Glutamatergic neuron (in vitro differentiated cells): Measurements from ENCODE around the gene KIAA0232. TPM values are rescaled to one million over a fixed set of nuclear protein-coding genes. Genes with fewer than 3 reads are reported as not detected.
"Not testable (repeated sequence)": the region's sequence is repeated elsewhere in the genome, so short reads cannot be mapped to it uniquely, and the experiment has no call there.

Experiments used
- DNase-seq: peaks from one replicate; pipeline ENCODE4 v3.0.0; 2022
- H3K27ac Mint-ChIP-seq: one replicate; pipeline ENCODE4 v1.8.0; 2020; ENCODE audit warnings: mild to moderate bottlenecking, mixed read lengths, inconsistent platforms; ENCODE audit not compliant: unreplicated experiment
- H3K27me3 Mint-ChIP-seq: one replicate; pipeline ENCODE4 v1.8.0; 2020; ENCODE audit warnings: mild to moderate bottlenecking, moderate library complexity, mixed read lengths, inconsistent platforms; ENCODE audit not compliant: unreplicated experiment
- H3K36me3 Mint-ChIP-seq: one replicate; pipeline ENCODE4 v1.8.0; 2020; ENCODE audit warnings: mild to moderate bottlenecking, mixed read lengths, inconsistent platforms; ENCODE audit not compliant: unreplicated experiment
- H3K4me1 Mint-ChIP-seq: one replicate; pipeline ENCODE4 v1.8.0; 2020; ENCODE audit warnings: mild to moderate bottlenecking, low read depth, mixed read lengths, inconsistent platforms; ENCODE audit not compliant: unreplicated experiment
- H3K4me3 Mint-ChIP-seq: one replicate; pipeline ENCODE4 v1.8.0; 2020; ENCODE audit warnings: mild to moderate bottlenecking, mixed read lengths, inconsistent platforms; ENCODE audit not compliant: unreplicated experiment
- H3K9me3 Mint-ChIP-seq: one replicate; pipeline ENCODE4 v1.8.0; 2020; ENCODE audit warnings: mild to moderate bottlenecking, moderate library complexity, mixed read lengths, inconsistent platforms; ENCODE audit not compliant: unreplicated experiment
- CTCF ChIP-seq: fragments of 200-600 bp; sonication (generic); IDR thresholded peaks from one replicate; pipeline ENCODE4 v1.5.0; 2021; ENCODE audit not compliant: partially characterized antibody, unreplicated experiment
- total RNA-seq: library from RNA; stranded (reverse); fragmentation: NEBNext Ultra II Directional; extraction: Animal tissue kit (Norgen Biotek cat#: 25700); gene quantifications from one replicate; pipeline ENCODE4 v1.2.1, GENCODE V29; 2021; ENCODE audit not compliant: unreplicated experiment

KIAA0232 gene
- total RNA-seq, 1 donor from 2014 or later: 64.4 TPM

GRCh38 chr4:6794189-6794588 is 11.7 kb downstream of the KIAA0232 start:
- Mint-ChIP-seq H3K36me3 (peaks cover 8% of the 10 kb centered on the region), H3K27me3 (no peaks in the 10 kb centered on the region), H3K4me3 (no peak overlapping the region), H3K4me1 (peaks cover 8% of the 10 kb centered on the region), H3K9me3 (no peaks in the 10 kb centered on the region), H3K27ac (peak overlapping the region; percentile 13)
- TF ChIP-seq CTCF: no peak
- DNase-seq: no peak

- TF ChIP-seq CTCF: no peak
- no peak for DNase-seq
- peaks cover 8% of the 10 kb centered on the region for H3K4me1 Mint-ChIP-seq
- no peaks in the 10 kb centered on the region for H3K27me3 Mint-ChIP-seq
- peak overlapping the region; percentile 44 for H3K27ac Mint-ChIP-seq
- no peak overlapping the region for H3K4me3 Mint-ChIP-seq
- peaks cover 8% of the 10 kb centered on the region for H3K36me3 Mint-ChIP-seq
- H3K9me3 Mint-ChIP-seq: no peaks in the 10 kb centered on the region
Measured at GRCh38 chr4:6795821-6796220, 13.3 kb downstream of the KIAA0232 start.

GRCh38 chr4:6797368-6797767 is 14.8 kb downstream of the KIAA0232 start:
- not testable (repeated sequence) for H3K4me1 Mint-ChIP-seq, H3K4me3 Mint-ChIP-seq, DNase-seq, H3K27ac Mint-ChIP-seq, H3K27me3 Mint-ChIP-seq, H3K36me3 Mint-ChIP-seq, H3K9me3 Mint-ChIP-seq

GRCh38 chr4:6799091-6799490 is 16.6 kb downstream of the KIAA0232 start:
- Mint-ChIP-seq H3K9me3 (no peaks in the 10 kb centered on the region), H3K4me3 (no peak overlapping the region), H3K27me3 (no peaks in the 10 kb centered on the region), H3K4me1 (peaks cover 10% of the 10 kb centered on the region), H3K36me3 (no peaks in the 10 kb centered on the region), H3K27ac (no peak overlapping the region)
- no peak for TF ChIP-seq CTCF
- no peak for DNase-seq

GRCh38 chr4:6802025-6802424 is 19.5 kb downstream of the KIAA0232 start:
- no peak for DNase-seq
- TF ChIP-seq CTCF: no peak
- no peaks in the 10 kb centered on the region for H3K9me3 Mint-ChIP-seq
- no peak overlapping the region for H3K27ac Mint-ChIP-seq
- no peaks in the 10 kb centered on the region for H3K27me3 Mint-ChIP-seq
- no peaks in the 10 kb centered on the region for H3K36me3 Mint-ChIP-seq
- peaks cover 7% of the 10 kb centered on the region for H3K4me1 Mint-ChIP-seq
- H3K4me3 Mint-ChIP-seq: no peak overlapping the region

- Mint-ChIP-seq H3K27ac (no peak overlapping the region), H3K27me3 (no peaks in the 10 kb centered on the region), H3K36me3 (no peaks in the 10 kb centered on the region), H3K4me1 (peaks cover 7% of the 10 kb centered on the region), H3K9me3 (no peaks in the 10 kb centered on the region), H3K4me3 (no peak overlapping the region)
- no peak for TF ChIP-seq CTCF
- DNase-seq: no peak
Measured at GRCh38 chr4:6802626-6803025, 20.1 kb downstream of the KIAA0232 start.
